Tibial artery (tissue), 4 donors: ENCODE measurements around the gene CERS6.

Source experiments
- DNase-seq, 2 donors: peaks; one replicate each; pipeline ENCODE4 v3.0.0-alpha.2; 2019
- H3K27ac ChIP-seq, 2 donors: fragments of 200-600 bp; sonication (generic) in 1 of 2; 1 replicate in 1 of 2; 2 replicates in 1 of 2; pipeline ENCODE4 v1.5.1; 2018 to 2019; ENCODE audit warnings: mild to moderate bottlenecking in 1 of 2
- H3K27me3 ChIP-seq, 2 donors: fragments of 200-600 bp; sonication (generic) in 1 of 2; one replicate each; pipeline versions ENCODE4 v1.5.1 to v1.6.0; 2016 to 2019
- H3K36me3 ChIP-seq, 3 donors: fragments of 200-600 bp; sonication (generic) in 2 of 3; one replicate each; pipeline ENCODE4 v1.5.1; 2016 to 2019; ENCODE audit warnings: mild to moderate bottlenecking in 2 of 3
- H3K4me1 ChIP-seq, 4 donors: fragments of 200-600 bp; sonication (generic) in 2 of 4; 1 replicate in 3 of 4; 2 replicates in 1 of 4; pipeline ENCODE4 v1.5.1; 2016 to 2019
- H3K4me3 ChIP-seq, 2 donors: fragments of 200-600 bp; sonication (generic) in 1 of 2; 1 replicate in 1 of 2; 2 replicates in 1 of 2; pipeline ENCODE4 v1.5.1; 2018 to 2019; ENCODE audit warnings: mild to moderate bottlenecking in 2 of 2
- H3K9me3 ChIP-seq, 3 donors: fragments of 200-600 bp; sonication (generic) in 1 of 3; one replicate each; pipeline ENCODE4 v1.5.1; 2016 to 2019
- intact Hi-C: fragments of 100-400 bp; cut with DNase I; formaldehyde crosslinking; loops from one replicate; pipeline ENCODE4 v1.15.0; 2023; ENCODE audit warnings: low total_unique reads
- TF ChIP-seq, protein P1 (sequence below), 2 experiments: fragments of 200-600 bp in 1 of 2; fragments of 450-650 bp in 1 of 2; IDR thresholded peaks; one replicate each; pipeline ENCODE4 v1.5.1; 2017 to 2019; ENCODE audit warnings: antibody characterized with exemption in 2 of 2, mild to moderate bottlenecking in 1 of 2, moderate library complexity in 1 of 2

The CERS6 gene

GRCh38 chr2:168593713-168594112, 137.6 kb downstream of the CERS6 start:
- TF ChIP-seq, protein P1, sequence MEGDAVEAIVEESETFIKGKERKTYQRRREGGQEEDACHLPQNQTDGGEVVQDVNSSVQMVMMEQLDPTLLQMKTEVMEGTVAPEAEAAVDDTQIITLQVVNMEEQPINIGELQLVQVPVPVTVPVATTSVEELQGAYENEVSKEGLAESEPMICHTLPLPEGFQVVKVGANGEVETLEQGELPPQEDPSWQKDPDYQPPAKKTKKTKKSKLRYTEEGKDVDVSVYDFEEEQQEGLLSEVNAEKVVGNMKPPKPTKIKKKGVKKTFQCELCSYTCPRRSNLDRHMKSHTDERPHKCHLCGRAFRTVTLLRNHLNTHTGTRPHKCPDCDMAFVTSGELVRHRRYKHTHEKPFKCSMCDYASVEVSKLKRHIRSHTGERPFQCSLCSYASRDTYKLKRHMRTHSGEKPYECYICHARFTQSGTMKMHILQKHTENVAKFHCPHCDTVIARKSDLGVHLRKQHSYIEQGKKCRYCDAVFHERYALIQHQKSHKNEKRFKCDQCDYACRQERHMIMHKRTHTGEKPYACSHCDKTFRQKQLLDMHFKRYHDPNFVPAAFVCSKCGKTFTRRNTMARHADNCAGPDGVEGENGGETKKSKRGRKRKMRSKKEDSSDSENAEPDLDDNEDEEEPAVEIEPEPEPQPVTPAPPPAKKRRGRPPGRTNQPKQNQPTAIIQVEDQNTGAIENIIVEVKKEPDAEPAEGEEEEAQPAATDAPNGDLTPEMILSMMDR (IDR thresholded peaks at IDR 0.05): no peak
- H3K9me3 ChIP-seq: no peaks in the 10 kb centered on the region
- DNase-seq: no peak
- H3K27ac ChIP-seq: no peak overlapping the region
- intact Hi-C loops: no loop called here
- no peaks in the 10 kb centered on the region for H3K36me3 ChIP-seq
- H3K4me1 ChIP-seq: no peaks in the 10 kb centered on the region
- no peak overlapping the region for H3K4me3 ChIP-seq
- H3K27me3 ChIP-seq: no peaks in the 10 kb centered on the region

- TF ChIP-seq, protein P1 (IDR thresholded peaks at IDR 0.05): no peak
- Histone ChIP-seq H3K4me1 (no peaks in the 10 kb centered on the region), H3K36me3 (no peaks in the 10 kb centered on the region), H3K27ac (no peak overlapping the region), H3K4me3 (no peak overlapping the region), H3K27me3 (no peaks in the 10 kb centered on the region), H3K9me3 (no peaks in the 10 kb centered on the region)
- no peak for DNase-seq
- intact Hi-C loops: no loop called here
Observed at GRCh38 chr2:168594778-168595177, 138.7 kb downstream of the CERS6 start.

- TF ChIP-seq, protein P1 (IDR thresholded peaks at IDR 0.05): no peak
- no peaks in the 10 kb centered on the region for H3K27me3 ChIP-seq
- H3K27ac ChIP-seq: no peak overlapping the region
- no peaks in the 10 kb centered on the region for H3K36me3 ChIP-seq
- H3K4me1 ChIP-seq: no peaks in the 10 kb centered on the region
- no peaks in the 10 kb centered on the region for H3K9me3 ChIP-seq
- intact Hi-C loops: no loop called here
- DNase-seq: no peak
- H3K4me3 ChIP-seq: no peak overlapping the region
Observed at GRCh38 chr2:168596881-168597655, 141.0 kb downstream of the CERS6 start.

- intact Hi-C loops: no loop called here
- Histone ChIP-seq H3K27ac (no peak overlapping the region), H3K36me3 (no peaks in the 10 kb centered on the region), H3K4me1 (peaks cover 0 to 4% (median 0%) of the 10 kb centered on the region in 4 donors), H3K27me3 (no peaks in the 10 kb centered on the region), H3K4me3 (no peak overlapping the region), H3K9me3 (peaks cover 0 to under 1% (median 0%) of the 10 kb centered on the region in 3 donors)
- TF ChIP-seq, protein P1 (IDR thresholded peaks at IDR 0.05): no peak
- no peak for DNase-seq
Observed at GRCh38 chr2:168599738-168600137, 143.7 kb downstream of the CERS6 start.

DNA sequence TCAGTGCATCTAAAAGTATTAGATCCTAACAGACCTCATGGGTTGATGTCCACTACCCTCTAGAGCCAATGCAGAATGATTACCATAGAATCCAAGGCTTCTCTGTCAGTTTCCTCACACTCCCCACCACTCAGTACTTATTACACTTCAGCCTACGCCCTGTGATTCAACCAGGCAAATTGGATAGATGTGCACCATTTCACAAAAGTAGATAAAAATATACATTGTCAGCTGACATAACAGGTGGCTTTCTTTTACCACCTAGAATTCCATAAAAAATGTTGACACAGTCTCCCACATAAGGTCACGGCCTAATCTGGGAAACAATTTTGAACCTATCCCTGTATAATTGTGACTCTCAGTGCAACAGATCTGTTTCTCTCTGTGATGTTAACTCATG, 144.9 kb downstream of the CERS6 start:
- Histone ChIP-seq H3K4me1 (peaks cover 0 to 4% (median 0%) of the 10 kb centered on the region in 4 donors), H3K27me3 (no peaks in the 10 kb centered on the region), H3K27ac (no peak overlapping the region), H3K9me3 (peaks cover 0 to 13% (median 11%) of the 10 kb centered on the region in 3 donors), H3K4me3 (no peak overlapping the region), H3K36me3 (no peaks in the 10 kb centered on the region)
- no peak for DNase-seq
- TF ChIP-seq, protein P1 (IDR thresholded peaks at IDR 0.05): no peak
- intact Hi-C loops: no loop called here
